HG03521 (cell line): Measurements from ENCODE around the gene PPP2R5C.
"Not testable (repeated sequence)": the region's sequence is repeated elsewhere in the genome, so short reads cannot be mapped to it uniquely, and the experiment has no call there.

Experiments used
- ATAC-seq: cut with Tn5 transposase; IDR thresholded peaks from one replicate; pipeline ENCODE4 v1.9.1; 2021; ENCODE audit warnings: mild to moderate bottlenecking, moderate library complexity; ENCODE audit not compliant: unreplicated experiment

The PPP2R5C gene

DNA sequence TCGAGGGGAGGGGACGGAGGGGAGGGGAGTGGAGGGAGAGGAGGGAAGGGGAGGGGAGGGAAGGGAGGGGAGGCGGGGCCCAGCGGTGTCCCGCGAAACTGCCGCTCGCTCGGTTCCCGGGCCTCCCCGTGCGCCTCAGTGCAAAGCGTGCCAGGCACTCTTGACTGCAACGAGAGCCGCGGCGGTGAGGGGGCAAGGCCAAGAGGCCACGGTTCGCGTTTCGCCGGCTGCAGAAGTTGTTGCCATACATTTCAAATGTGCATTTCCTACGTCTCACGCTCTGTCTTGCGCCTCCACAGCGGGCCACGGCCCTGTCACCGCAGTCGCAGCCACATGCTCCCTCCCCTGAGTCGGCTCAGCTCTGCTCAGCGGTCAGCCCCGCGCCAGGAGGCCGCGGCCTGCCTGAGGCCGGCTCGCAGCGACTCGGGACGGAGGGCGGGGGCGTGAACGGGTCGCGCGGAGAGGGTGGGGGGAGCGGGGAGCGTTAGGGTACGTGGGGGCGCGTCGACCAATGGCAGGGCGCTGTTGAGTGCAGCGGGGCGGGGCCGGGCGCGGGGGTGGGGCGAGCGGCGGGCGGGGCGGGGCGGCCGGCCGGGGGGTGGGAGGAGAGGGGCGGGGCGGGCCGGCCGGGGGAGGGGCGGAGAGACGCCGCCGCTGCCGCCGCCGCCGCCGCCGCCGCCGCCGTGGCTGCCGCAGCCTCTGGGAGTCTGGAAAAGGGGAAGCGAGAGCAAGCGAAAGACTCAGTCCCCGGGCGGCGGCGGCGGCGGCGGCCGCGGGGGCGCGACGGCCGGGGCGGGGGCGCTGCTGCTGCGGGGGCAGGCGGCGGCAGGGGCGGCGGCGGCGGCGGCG lies at the start of gene PPP2R5C:
Gene PPP2R5C (plus strand): TSS at position 678 of the 849 bp plus-strand sequence. CDS start 185 bp downstream, outside the sequence.
- peak; percentile 61 for ATAC-seq

GRCh38 chr14:101711857-101712233 lies 49.7 kb upstream of the PPP2R5C start:
- ATAC-seq, result not testable (repeated sequence)

GRCh38 chr14:101712341-101712740 lies 49.2 kb upstream of the PPP2R5C start:
- ATAC-seq, result not testable (repeated sequence)

DNA sequence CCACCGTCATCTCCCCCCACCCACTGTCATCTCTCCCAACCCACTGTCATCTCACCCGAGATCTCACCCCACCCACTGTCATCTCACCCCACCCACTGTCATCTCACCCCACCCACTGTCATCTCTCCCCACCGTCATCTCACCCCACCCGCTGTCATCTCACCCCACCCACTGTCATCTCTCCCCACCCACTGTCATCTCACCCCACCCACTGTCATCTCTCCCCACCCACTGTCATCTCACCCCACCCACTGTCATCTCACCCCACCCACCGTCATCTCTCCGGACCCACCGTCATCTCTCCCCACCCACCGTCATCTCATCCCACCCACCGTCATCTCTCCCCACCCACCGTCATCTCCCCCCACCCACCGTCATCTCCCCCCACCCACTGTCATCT lies 48.4 kb upstream of the PPP2R5C start:
- ATAC-seq, result not testable (repeated sequence)

- ATAC-seq, result no peak
These were observed 47.7 kb upstream of the PPP2R5C start for GRCh38 chr14:101713621-101714349.

DNA sequence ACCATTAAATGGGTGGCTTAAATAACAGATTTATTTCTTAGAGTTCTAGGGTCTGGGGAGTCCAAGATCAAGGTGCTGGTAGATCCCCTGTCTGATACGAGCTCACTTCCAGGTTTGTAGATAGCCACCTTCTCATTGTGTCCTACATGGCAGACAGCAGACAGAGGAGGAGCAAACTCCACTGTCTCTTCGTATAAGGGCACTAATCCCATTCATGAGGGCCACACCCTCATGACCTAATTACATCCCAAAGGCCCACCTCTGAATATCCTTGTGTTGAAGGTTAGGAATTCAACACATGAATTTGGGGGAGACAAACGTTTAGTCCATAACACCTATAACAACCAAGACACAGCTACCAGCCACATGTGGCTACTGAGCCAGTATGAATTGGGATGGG lies 47.1 kb upstream of the PPP2R5C start:
- ATAC-seq, result no peak

DNA sequence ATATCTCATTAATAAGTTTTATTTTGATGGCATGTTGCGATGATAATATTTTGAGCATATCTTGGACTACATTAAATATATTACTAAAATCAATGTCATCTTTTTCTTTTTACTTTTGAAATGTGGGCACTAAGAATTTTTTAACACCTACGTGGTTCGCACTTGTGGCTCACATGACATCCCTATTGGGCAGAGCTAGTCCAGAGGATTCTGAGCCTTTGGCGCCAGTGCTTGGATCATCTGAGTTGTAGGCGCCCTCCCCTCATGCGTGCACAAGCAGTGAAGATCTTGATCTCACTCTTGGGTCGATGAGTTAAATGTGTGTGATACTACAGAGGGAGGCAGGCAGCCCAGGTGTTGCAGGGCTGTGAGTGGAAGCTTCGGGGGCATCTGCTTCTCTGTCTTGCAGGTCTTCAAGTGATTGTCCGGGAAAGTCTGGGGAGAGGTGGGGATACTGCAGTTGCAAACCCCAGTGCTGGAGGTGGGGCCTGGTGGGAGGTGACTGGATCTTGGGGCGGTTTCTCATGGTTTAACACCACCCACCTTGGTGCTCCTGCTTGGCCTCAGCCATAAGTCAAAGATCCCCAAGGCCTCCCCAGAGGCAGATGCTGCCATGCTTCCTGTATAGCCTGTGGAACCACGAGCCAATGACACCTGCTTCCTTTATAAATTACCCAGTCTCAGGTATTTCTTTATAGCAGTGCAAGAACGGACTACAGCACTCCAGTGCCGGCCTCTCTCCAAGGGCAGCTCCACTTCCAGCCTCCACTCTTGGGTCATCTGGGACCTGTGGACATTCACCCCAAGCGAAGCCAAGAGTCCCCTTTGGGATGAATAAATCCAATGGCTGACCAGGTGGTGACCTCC lies 46.1 kb upstream of the PPP2R5C start:
- ATAC-seq, result no peak

GRCh38 chr14:101716077-101716950 lies 45.2 kb upstream of the PPP2R5C start:
- no peak for ATAC-seq

- no peak for ATAC-seq
These were observed 44.4 kb upstream of the PPP2R5C start for GRCh38 chr14:101716956-101717662.

DNA sequence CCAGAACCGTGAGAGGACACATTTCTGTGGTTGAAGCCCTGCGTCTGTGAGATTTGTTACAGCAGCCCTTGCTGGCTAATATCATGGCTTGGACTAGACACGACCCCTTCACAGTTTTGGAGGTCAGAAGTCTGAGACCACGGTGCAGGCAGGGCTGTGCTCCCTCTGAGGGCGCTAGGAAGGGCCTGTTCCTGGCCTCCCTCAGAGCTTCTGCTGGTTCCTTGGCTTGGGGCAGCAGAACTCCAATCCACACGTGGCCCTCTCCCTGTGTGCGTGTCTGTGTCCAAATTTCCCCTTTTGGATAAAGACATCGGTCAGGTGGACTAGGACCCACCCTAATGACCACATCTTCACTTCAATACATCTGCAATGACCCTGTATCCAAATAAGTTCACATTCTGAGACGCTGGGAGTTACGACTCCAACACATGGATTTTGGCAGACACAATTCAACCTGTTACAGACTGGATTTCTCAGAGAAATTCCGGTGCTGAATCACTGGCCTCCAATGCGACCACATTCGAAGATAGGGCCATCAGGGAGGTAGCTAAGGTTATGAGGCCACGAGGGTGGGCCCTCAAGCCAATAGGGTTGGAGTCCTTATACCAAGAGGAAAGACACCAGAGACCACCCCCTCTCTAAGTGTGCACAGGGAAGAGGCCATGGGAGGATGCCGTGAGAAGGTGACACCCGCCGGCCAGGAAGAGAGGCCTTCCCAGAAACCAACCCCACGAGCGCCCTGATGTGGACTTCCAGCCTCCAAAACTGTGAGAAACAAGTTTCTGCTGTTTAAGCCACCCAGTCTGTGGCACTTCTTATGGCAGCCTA lies 43.6 kb upstream of the PPP2R5C start:
- ATAC-seq, result no peak

GRCh38 chr14:101719045-101719645 lies 42.4 kb upstream of the PPP2R5C start:
- no peak for ATAC-seq

GRCh38 chr14:101719708-101720107 lies 41.8 kb upstream of the PPP2R5C start:
- no peak for ATAC-seq

DNA sequence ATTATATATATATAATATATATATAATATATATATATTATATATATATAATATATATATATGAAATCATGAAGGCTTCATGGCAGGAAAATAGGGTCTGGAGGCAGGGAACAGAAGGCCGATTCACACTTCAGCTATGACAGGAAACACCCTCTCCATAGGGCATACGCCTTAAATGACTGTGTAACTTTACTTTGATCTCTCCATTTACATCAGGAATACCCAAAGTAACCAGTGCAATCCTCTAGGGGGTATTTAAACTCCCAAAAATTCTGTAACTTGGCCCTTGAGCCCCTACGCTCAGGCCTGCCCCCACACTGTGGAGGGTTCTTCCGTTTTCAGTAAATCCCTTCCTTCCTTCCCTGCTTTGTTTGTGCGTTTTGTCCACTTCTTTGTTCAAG lies 40.4 kb upstream of the PPP2R5C start:
- ATAC-seq, result no peak

- ATAC-seq, result no peak
These were observed 39.4 kb upstream of the PPP2R5C start for GRCh38 chr14:101721951-101722661.

GRCh38 chr14:101723061-101723595 lies 38.4 kb upstream of the PPP2R5C start:
- no peak for ATAC-seq

- not testable (repeated sequence) for ATAC-seq
These were observed 35.9 kb upstream of the PPP2R5C start for GRCh38 chr14:101725652-101726051.

DNA sequence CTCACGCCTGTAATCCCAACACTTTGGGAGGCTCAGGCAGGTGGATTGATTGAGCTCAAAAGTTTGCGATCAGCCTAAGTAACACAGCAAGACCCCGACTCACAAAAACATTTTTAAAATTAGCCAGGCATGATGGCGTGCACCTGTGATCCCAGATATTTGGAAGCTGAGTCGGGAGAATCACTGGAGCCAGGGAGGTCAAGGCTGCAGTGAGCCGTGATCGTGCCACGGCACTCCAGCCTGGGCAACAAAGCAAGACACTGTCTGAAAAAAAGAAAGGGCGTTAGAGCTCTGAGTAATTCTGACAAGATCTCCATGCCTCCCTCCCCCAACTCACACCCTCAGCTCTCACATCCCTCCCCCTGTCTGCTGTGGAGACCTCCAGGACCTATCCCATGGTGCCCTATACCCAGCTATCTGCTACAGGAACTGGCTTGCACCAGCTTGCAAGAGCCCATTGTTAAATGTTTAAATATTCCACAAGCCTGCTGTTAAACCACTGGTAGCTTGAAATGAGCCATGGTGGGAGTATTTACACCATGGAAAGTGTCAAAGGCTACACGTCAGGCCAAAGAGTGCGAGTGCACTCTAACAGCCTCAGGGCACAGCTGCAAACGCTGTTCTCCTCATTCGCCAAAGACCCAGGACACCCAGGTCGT lies 35.1 kb upstream of the PPP2R5C start:
- ATAC-seq, result no peak
